ENCODE results near the gene TEFM.
"Not testable (repeated sequence)": the region's sequence is repeated elsewhere in the genome, so short reads cannot be mapped to it uniquely, and the experiment has no call there.

Gene TEFM

GRCh38 chr17:30906101-30906911 lies at the start of gene TEFM:
TEFM (minus strand) TSS chr17:30906238; CDS start chr17:30906198, 40 bp downstream.
- DNase-seq: peak; percentile 83

DNA sequence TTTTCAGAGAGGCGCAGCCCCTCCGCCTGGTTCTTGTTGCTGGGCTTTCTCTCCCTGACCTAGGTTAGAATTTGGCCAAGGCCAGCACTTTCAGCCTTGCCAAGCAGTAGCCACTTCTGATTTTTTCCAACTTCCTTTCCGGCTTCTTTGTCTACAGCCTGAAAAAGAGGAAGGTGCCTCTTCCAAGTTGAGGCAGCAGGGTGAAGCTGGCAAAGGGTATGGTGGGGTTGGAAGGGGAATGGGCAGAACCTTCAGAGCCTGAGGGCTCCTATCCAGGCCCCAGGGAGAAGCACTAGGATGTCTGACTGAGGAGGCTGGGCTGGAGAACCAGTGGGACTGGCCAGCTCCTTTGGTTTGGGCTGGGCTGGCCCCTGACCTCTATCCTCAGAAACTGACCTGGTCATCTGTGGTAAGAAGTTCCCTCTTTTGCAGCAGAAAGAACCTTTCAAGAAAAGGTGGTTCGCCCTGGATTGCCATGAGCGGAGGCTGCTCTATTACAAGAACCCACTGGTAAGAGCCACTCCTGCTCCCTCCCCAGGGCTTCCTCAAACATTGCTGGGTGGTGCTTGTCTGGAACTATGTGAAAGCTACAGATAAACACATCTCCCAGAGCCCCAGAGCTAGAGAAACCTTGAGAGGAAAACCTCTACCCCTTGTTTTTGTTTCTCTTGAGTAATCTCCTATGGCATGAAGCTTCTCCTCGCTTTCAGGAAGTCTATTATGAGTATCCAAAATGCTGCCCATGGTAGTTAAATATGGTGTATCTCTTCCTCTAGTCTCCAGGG lies 48.2 kb upstream of the TEFM start:
- DNase-seq: no peak

GRCh38 chr17:30952638-30953393 lies 46.8 kb upstream of the TEFM start:
- DNase-seq: no peak

GRCh38 chr17:30950669-30951399 lies 44.8 kb upstream of the TEFM start:
- DNase-seq: no peak

- DNase-seq: no peak
These were observed 44.2 kb upstream of the TEFM start for GRCh38 chr17:30950189-30950588.

DNA sequence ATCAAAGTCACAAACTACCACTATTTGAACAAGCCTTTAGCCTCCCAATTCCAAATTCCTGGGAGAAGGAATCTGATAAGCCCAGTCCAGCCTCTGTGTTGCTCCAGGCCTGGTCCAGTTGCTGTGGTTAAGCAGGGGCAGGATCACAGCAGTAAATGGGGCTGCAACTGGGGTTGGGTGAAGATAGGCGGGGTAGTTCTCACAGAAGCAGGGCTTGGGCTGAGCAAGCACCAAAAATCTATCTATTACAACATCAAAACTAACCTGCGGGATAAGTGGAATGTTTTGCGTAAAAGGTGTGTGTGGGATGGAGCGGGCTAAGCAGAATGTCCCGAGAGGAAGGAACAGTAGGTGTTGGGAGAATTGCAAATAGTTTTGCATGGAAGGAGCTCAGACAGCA lies 41.8 kb upstream of the TEFM start:
- no peak for DNase-seq

DNA sequence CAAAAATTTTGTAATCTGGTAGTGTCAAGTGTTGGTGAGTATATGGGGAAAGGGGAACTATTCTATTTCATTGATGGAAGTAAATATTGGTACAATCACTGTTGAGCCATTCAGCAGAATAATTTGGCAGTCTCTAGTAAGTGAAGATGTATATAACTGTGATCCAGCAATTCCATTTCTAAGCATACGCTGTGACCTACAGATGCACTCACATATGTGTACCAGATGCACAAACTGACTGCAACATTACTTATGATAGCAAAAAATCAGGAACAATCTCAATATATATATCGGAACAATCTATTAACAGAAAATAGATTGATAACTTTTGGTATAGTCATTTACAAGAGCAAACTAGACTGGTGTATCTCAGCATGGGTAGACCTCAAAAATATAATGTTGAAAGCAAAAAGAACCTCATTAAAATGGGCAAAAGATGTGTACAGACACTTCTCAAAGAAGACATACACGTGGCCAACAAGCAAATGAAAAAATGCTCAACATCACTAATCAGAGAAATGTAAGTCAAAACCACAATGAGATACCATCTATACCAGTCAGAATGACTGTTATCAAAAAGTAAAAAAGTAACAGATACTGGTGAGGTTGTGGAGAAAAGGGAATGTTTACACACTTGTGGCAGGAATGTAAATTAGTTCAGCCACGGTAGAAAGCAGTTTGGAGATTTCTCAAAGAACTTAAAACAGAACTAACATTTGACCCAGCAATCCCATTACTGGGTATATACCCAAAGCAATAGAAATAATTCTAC lies 36.5 kb upstream of the TEFM start:
- no peak for DNase-seq

GRCh38 chr17:30939051-30939689 lies 33.1 kb upstream of the TEFM start:
- no peak for DNase-seq

- no peak for DNase-seq
These were observed 27.9 kb upstream of the TEFM start for GRCh38 chr17:30933966-30934365.

GRCh38 chr17:30931582-30931981 lies 25.5 kb upstream of the TEFM start:
- not testable (repeated sequence) for DNase-seq

DNA sequence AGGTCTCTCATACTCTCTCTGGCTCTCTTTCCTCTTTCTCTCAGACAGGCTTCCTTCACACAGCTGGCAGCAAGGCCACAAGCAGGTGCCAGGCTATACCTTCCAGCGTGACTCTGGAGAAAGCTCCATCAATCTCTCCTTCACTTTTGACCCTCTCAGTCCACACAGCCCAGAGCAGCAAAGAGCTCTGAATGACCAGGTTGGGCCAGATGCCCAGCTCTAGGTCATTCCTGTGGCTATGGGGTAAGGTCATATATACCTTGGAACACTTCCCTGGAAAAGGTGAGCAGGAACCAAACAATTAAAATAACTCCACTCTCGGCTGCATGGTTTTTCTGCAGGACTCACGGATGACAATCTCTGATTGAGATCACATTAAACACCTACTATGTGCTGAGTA lies 24.5 kb upstream of the TEFM start:
- DNase-seq: no peak

DNA sequence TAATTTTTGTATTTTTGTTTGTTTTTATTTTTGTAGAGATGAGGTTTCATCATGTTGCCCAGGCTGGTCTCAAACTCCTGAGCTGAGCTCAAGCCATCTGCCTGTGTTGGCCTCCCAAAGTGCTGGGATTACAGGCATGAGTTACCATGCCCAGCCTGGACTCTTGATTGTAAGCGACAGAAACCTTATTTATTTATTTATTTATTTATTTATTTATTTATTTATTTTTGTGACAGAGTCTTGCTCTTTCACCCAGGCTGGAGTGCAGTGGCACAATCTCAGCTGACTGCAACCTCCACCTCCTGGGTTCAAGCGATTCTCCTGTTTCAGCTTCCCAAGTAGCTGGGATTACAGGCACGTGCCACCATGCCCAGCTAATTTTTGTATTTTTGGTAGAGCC lies 23.8 kb upstream of the TEFM start:
- DNase-seq: not testable (repeated sequence)

DNA sequence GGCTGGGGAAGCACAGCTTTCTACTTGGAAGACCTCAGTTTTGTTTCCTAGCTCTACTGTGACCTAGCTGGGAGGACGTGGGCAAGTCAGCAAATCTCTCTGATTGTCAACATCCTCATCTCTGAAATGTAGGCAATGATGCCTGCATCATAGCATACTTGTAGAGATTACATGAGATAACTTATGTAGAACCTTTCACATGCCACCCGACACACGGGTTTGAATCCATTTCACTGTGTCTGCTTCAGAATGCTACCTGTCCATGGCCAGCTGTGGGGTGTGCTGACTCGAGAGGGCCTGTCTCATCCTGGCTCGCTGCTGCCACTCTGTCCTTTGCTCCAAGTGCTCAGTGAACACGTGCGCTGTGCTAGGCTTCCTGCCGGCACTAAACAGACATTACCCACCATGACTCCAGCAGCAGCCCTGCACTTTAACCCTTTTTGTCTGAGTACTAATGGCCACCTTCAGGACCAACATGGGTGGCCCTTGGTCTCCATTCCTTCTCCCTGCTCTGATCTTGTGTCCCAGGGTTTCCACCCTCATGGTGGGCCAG lies 23.1 kb upstream of the TEFM start:
- no peak for DNase-seq

DNA sequence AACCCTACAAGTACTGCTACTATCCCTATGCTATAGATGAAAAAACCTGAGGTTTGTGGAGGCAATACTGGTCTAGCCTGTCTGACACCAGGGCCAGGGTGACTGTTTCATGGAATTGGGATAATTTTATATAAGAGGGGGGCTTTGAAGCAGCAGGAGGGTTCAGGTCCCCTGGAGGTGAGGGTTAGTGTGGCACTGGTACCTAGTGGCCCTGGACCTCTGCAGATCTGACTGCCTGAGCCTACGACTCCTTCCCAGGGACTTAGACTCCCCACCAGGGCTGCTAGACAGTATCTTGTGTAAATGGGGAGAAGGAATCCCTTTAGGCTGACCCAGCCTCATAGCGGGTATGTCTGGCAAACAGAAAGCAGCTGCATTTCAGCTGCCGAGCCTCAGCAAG lies 22.5 kb upstream of the TEFM start:
- DNase-seq: no peak

DNA sequence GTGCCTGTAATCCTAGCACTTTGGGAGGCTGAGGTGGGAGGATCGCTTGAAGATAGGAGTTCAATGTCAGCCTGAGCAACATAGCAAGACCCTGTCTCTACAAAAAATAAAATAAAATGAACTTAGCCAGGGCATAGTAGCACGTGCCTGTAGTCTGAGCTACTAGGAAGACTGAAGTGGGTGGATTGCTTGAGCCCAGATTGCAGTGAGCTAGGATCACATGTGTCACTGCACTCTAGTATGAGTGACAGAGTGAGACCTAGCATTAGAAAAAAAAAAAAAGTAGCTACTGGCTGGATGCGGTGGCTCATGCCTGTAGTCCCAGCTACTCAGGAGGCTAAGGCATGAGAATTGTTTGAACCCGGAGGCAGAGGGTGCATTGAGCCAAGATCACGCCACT lies 21.7 kb upstream of the TEFM start:
- no peak for DNase-seq

DNA sequence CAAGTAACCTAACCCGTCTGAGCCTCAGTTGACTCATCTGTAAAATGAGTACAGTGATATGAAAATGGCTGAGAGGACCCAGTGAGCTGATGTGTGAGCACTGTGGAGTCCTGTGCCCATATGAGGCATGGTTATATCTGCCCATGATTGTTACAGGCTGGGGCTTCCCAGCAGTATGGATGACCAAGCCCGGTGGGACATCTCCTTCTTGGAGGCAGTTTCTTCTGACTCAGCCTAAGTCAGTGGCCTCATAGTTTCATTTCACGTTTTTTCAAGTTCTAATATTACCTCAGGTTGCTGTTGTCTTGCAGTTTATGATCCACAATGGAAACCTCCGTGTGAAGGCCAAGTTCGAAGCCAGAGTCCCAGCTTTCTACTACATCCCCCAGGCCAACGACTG lies 20.5 kb upstream of the TEFM start:
- DNase-seq: no peak

DNA sequence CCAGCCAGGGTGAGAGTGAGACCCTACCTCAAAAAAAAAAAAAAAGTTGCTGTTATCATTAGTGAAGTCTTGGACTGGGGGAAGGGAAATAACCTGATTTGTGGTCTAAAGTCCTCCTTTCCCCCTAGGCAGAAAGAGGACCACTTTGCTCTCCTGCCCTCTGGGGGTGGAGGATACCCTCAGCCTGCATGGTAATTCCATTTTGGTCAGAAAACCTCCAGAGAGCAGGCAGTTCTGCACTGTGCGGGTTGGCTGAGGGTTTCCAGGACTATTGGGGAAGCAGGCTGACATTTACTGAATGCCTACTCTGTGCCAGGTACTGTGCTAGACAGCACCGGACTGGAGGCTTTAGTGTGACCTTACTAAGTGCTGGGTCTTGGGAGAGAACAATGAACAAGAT lies 18.3 kb upstream of the TEFM start:
- no peak for DNase-seq

- DNase-seq: no peak
These were observed 16.4 kb upstream of the TEFM start for GRCh38 chr17:30922235-30923030.

DNA sequence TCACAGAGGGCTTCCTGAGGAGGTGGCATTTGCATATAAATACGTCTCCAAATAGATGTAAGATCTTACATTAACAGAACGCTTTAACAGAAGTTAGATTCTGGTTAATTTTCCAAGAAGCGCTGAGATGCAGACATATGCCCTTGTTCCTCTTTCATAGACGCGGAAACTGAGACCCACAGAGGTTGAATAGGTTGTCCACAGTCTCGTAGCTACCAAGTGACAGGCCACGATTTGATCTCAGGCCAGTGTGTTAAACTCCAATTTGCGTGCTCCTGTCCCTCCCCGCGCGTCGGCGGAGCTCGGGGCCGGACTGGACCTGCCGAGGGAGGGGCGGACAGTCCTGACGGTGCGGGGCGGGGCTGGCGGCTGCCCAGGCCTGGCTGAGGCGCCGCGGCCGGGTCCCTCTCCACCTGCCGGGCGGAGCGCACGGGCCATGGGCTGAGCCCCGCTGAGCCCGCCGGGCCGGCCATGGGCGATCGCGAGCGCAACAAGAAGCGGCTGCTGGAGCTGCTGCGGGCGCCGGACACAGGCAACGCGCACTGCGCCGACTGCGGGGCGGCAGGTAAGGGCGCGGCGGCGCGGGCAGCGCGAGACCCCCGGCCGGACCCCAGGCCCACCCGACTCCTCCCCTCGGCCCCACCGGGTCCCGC lies 15.6 kb upstream of the TEFM start, which contains the start of gene ADAP2:
Gene ADAP2 (plus strand): TSS at position 402 of the 653 bp plus-strand sequence. CDS start 70 bp downstream, at position 472.
- DNase-seq: no peak

Data from stimulated activated CD4-positive, alpha-beta T cell treated with anti-CD3 and anti-CD28 coated beads, Interleukin-12 subunit alpha, Interleukin-12 subunit beta, amount 100 ng/mL, for 4 hours (primary cell).